Measurements from ENCODE around the gene PRTG. TPM values are rescaled to one million over a fixed set of nuclear protein-coding genes. Genes with fewer than 3 reads are reported as not detected.

PRTG gene
- total RNA-seq, 1 donor from 2014 or later, result 2.1 TPM

DNA sequence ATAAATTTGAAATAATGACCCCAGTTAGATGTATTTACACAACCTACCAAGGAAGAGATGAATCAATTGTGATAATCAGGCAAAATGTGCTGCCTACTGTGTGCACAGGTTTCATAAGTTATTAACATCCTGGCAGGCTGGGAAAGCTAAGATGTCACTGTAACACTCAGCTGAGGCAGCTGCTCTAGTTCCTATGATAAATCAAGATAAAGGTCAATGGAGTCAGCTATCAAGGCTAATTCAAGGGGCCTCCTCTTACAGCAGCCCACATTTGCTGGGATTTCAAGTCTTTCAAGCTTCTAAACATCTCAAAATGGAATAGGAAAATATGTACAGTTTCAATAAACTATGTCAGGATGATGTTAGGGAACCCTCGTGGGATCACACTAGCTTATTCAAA is 84.1 kb downstream of the PRTG start:
- Mint-ChIP-seq H3K4me1 (ENCODE audit: unreplicated experiment) (peaks cover 10% of the 10 kb centered on the region), H3K4me3 (ENCODE audit: unreplicated experiment) (no peak overlapping the region), H3K36me3 (ENCODE audit: unreplicated experiment) (no peaks in the 10 kb centered on the region), H3K9me3 (ENCODE audit: unreplicated experiment) (no peaks in the 10 kb centered on the region), H3K27me3 (ENCODE audit: unreplicated experiment) (no peaks in the 10 kb centered on the region), H3K27ac (ENCODE audit: unreplicated experiment) (no peak overlapping the region)
- DNase-seq (ENCODE audit: extremely low spot score, unreplicated experiment), result no peak
- TF ChIP-seq, protein P1, sequence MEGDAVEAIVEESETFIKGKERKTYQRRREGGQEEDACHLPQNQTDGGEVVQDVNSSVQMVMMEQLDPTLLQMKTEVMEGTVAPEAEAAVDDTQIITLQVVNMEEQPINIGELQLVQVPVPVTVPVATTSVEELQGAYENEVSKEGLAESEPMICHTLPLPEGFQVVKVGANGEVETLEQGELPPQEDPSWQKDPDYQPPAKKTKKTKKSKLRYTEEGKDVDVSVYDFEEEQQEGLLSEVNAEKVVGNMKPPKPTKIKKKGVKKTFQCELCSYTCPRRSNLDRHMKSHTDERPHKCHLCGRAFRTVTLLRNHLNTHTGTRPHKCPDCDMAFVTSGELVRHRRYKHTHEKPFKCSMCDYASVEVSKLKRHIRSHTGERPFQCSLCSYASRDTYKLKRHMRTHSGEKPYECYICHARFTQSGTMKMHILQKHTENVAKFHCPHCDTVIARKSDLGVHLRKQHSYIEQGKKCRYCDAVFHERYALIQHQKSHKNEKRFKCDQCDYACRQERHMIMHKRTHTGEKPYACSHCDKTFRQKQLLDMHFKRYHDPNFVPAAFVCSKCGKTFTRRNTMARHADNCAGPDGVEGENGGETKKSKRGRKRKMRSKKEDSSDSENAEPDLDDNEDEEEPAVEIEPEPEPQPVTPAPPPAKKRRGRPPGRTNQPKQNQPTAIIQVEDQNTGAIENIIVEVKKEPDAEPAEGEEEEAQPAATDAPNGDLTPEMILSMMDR (IDR thresholded peaks at IDR 0.05), result no peak

DNA sequence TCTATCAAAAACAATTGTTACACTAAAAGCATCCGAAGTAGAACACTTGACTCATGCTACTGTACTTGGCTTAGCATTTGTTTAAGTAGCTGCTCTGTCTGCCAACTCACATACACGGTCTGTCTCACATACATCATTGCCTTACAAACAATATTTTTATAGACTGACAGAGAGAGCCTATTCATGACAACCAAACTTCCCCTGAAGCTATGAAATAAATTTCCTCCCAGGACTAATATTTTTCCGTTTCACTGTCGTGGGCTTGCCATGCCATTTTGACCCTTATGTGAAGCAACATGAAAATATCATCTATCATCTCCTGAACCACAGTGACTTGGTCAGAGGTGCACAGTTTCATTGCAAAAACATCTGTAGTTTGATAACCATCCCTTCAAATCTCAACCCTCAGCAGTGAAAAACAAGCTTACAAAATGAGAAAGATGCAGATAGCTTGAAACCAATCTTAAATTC is 88.4 kb downstream of the PRTG start:
- H3K4me1 Mint-ChIP-seq (ENCODE audit: unreplicated experiment), result peaks cover 11% of the 10 kb centered on the region
- no peak for DNase-seq (ENCODE audit: extremely low spot score, unreplicated experiment)
- H3K27me3 Mint-ChIP-seq (ENCODE audit: unreplicated experiment), result no peaks in the 10 kb centered on the region
- TF ChIP-seq, protein P1 (IDR thresholded peaks at IDR 0.05), result no peak
- no peaks in the 10 kb centered on the region for H3K36me3 Mint-ChIP-seq (ENCODE audit: unreplicated experiment)
- H3K4me3 Mint-ChIP-seq (ENCODE audit: unreplicated experiment), result no peak overlapping the region
- no peak overlapping the region for H3K27ac Mint-ChIP-seq (ENCODE audit: unreplicated experiment)
- no peaks in the 10 kb centered on the region for H3K9me3 Mint-ChIP-seq (ENCODE audit: unreplicated experiment)

DNA sequence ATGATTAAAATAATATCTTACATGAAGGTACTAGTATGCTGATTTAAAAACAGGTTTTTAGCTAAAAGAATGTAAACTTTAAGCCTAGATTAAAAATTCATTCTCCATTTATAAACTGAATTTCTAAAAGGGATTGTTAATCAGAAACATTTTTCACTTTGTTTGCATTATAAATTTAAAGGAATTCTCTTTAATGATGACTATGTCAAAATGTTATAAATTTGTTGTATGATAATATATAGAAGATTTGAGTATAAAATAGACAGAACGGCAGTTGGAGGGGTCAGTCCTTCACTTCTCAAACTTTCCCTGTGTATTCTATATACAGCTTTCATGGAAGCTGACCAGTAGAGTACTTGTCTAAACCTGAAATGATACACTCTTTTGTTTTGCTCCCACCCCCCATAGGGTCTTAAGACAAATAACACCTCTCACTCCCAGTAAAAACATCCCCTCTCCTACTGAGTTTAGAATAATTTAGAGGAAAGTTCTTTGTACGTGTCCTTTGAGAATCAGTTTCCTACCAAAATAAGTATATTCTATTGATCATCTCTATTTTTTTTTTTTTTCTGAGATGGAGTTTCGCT is 90.0 kb downstream of the PRTG start:
- H3K36me3 Mint-ChIP-seq (ENCODE audit: unreplicated experiment), result no peaks in the 10 kb centered on the region

DNA sequence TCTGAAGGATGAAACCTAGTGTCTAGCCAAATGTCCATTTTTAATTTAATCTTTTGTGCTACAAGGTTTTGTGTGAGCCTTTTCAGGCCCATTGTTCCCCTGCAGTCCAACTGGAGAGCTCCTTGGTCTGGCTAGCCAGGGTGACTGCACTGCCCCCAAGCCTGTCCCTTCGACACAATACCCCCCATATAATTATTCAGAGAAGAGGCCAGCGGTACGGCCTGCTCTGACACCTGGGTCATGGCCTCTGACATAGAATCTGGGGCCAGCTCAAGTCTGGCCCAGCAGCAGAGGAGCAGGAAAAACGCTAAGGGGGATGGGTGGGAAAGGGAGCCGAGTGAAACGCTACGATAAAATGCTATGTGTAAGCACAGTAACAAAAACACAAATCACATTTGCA is 90.6 kb downstream of the PRTG start:
- peaks cover 11% of the 10 kb centered on the region for H3K4me1 Mint-ChIP-seq (ENCODE audit: unreplicated experiment)
- H3K36me3 Mint-ChIP-seq (ENCODE audit: unreplicated experiment), result no peaks in the 10 kb centered on the region
- DNase-seq (ENCODE audit: extremely low spot score, unreplicated experiment), result no peak
- H3K27me3 Mint-ChIP-seq (ENCODE audit: unreplicated experiment), result no peaks in the 10 kb centered on the region
- H3K4me3 Mint-ChIP-seq (ENCODE audit: unreplicated experiment), result no peak overlapping the region
- H3K9me3 Mint-ChIP-seq (ENCODE audit: unreplicated experiment), result no peaks in the 10 kb centered on the region
- H3K27ac Mint-ChIP-seq (ENCODE audit: unreplicated experiment), result no peak overlapping the region
- TF ChIP-seq, protein P1 (IDR thresholded peaks at IDR 0.05), result no peak

More for the DNA sequence above, 90.0 kb downstream of the PRTG start:
- TF ChIP-seq, protein P1 (IDR thresholded peaks at IDR 0.05), result no peak
- H3K9me3 Mint-ChIP-seq (ENCODE audit: unreplicated experiment), result no peaks in the 10 kb centered on the region
- H3K27me3 Mint-ChIP-seq (ENCODE audit: unreplicated experiment), result no peaks in the 10 kb centered on the region
- no peak overlapping the region for H3K4me3 Mint-ChIP-seq (ENCODE audit: unreplicated experiment)
- H3K27ac Mint-ChIP-seq (ENCODE audit: unreplicated experiment), result no peak overlapping the region
- no peak for DNase-seq (ENCODE audit: extremely low spot score, unreplicated experiment)
- peaks cover 11% of the 10 kb centered on the region for H3K4me1 Mint-ChIP-seq (ENCODE audit: unreplicated experiment)

DNA sequence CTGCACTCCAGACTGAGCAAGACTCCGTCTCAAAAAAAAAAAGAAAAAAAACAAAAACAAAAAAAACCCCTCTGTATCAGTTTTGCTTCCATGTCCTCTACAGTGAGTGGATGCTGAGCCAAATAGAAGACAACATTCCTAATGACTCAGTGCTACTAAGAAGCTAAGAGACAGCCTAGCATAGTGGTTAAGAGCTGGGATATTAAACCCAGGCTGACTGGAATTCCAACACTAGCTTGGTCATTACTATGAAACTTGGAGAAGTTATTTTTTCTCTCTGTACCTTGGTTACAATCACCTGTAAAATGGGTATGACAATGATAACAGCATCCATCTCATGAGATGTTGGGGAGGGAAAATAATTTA is 93.9 kb downstream of the PRTG start:
- Mint-ChIP-seq H3K27me3 (ENCODE audit: unreplicated experiment) (no peaks in the 10 kb centered on the region), H3K4me3 (ENCODE audit: unreplicated experiment) (no peak overlapping the region), H3K36me3 (ENCODE audit: unreplicated experiment) (no peaks in the 10 kb centered on the region), H3K9me3 (ENCODE audit: unreplicated experiment) (no peaks in the 10 kb centered on the region), H3K27ac (ENCODE audit: unreplicated experiment) (no peak overlapping the region), H3K4me1 (ENCODE audit: unreplicated experiment) (peaks cover 2% of the 10 kb centered on the region)
- TF ChIP-seq, protein P1 (IDR thresholded peaks at IDR 0.05), result no peak
- DNase-seq (ENCODE audit: extremely low spot score, unreplicated experiment), result no peak

Data from osteocyte (in vitro differentiated cells).